GM12878 (cell line): Measurements from ENCODE around the gene SMARCC2. TPM values are rescaled to one million over a fixed set of nuclear protein-coding genes. Genes with fewer than 3 reads are reported as not detected.

Experiments
- ATAC-seq: fragments of 200-7000 bp; cut with Tn5 transposase; 3 replicates; pipeline ENCODE4 v1.9.1; 2020; ENCODE audit warnings: mild to moderate bottlenecking, moderate library complexity
- BruUV-seq: library from RNA; stranded (reverse); fragments of 400-500 nt; replicated peaks from 2 replicates; lab custom pipeline; 2021; lab: Mats Ljungman, UMichigan
- CTCF ChIA-PET: fragments of 300-600 bp; sonication (Branson Sonifier 250); formaldehyde crosslinking; extraction: SDS; loops from one replicate; lab custom pipeline; 2021; ENCODE audit warnings: inconsistent platforms; lab: Yijun Ruan, JAX
- POLR2A ChIA-PET: fragments of 350-600 bp; formaldehyde crosslinking; extraction: SDS; loops from one replicate; lab custom pipeline; 2021; ENCODE audit warnings: inconsistent platforms; lab: Charles Lee
- RAD21 ChIA-PET: fragments of 300-600 bp; sonication (Branson Sonifier 250); formaldehyde crosslinking; loops from one replicate; lab custom pipeline; 2023; ENCODE audit warnings: antibody characterized with exemption; ENCODE audit not compliant: unreplicated experiment; lab: Charles Lee
- SMC1A ChIA-PET: fragments of 300-600 bp; sonication (Branson Sonifier 250); formaldehyde crosslinking; loops from one replicate; lab custom pipeline; 2023; ENCODE audit not compliant: unreplicated experiment, uncharacterized antibody; lab: Charles Lee
- DNase-seq: peaks from one replicate; pipeline ENCODE4 v3.0.0-alpha.2; 2011; ENCODE audit warnings: low read depth, low spot score
- FAIRE-seq: peaks from 3 replicates; lab custom pipeline; 2011; peaks lifted over from hg19 to GRCh38; lab: Jason Lieb, UNC
- H2AFZ ChIP-seq: 2 replicates; pipeline ENCODE4 v1.6.0; 2011; ENCODE audit warnings: low read depth, low read length, control low read depth; ENCODE audit not compliant: control insufficient read depth
- H3K27ac ChIP-seq: 2 replicates; pipeline ENCODE4 v1.5.1; 2011; ENCODE audit warnings: control low read depth; ENCODE audit not compliant: control insufficient read depth, insufficient read depth
- H3K27me3 ChIP-seq, 2 experiments: replicated peaks in 1 of 2; 2 replicates each; pipeline versions ENCODE4 v1.6.0 to v1.6.1; 2011; ENCODE audit warnings: low read length in 1 of 2; ENCODE audit not compliant: control insufficient read depth in 2 of 2, insufficient read depth in 2 of 2
- H3K36me3 ChIP-seq, 2 experiments: 2 replicates each; pipeline ENCODE4 v1.5.1; 2011; ENCODE audit warnings: low read length in 1 of 2; ENCODE audit not compliant: control insufficient read depth in 2 of 2, insufficient read depth in 2 of 2
- H3K4me1 ChIP-seq: 2 replicates; pipeline ENCODE4 v1.6.1; 2011; ENCODE audit warnings: mild to moderate bottlenecking, low read length, moderate library complexity, mixed read lengths; ENCODE audit not compliant: control insufficient read depth, insufficient read depth
- H3K4me2 ChIP-seq: 2 replicates; pipeline ENCODE4 v1.6.0; 2011; ENCODE audit warnings: control low read depth; ENCODE audit not compliant: control insufficient read depth, insufficient read depth
- H3K4me3 ChIP-seq: fragments of 200-600 bp; sonication (generic); 2 replicates; pipeline ENCODE4 v1.5.1; 2016
- H3K79me2 ChIP-seq: 2 replicates; pipeline ENCODE4 v1.6.0; 2011; ENCODE audit warnings: low read length; ENCODE audit not compliant: control insufficient read depth, insufficient read depth
- H3K9ac ChIP-seq: 2 replicates; pipeline ENCODE4 v1.8.0; 2011; ENCODE audit warnings: low read length, control low read depth, mixed read lengths; ENCODE audit not compliant: control insufficient read depth, insufficient read depth
- H3K9me3 ChIP-seq: replicated peaks from 3 replicates; pipeline ENCODE4 v1.5.1; 2011; ENCODE audit warnings: mild to moderate bottlenecking, low read length; ENCODE audit not compliant: control insufficient read depth, insufficient read depth
- H4K20me1 ChIP-seq: 2 replicates; pipeline ENCODE4 v1.6.0; 2011; ENCODE audit not compliant: control insufficient read depth, insufficient read depth
- ATF7 ChIP-seq: fragments of 450-650 bp; IDR thresholded peaks from 2 replicates; pipeline ENCODE4 v1.6.1; 2016; ENCODE audit warnings: low read depth, mild to moderate bottlenecking
- CEBPZ ChIP-seq: fragments of 150-350 bp; IDR thresholded peaks from 2 replicates; pipeline ENCODE4 v1.6.1; 2016; ENCODE audit warnings: low read depth, low read length
- E2F8 ChIP-seq: fragments of 450-650 bp; IDR thresholded peaks from 2 replicates; pipeline ENCODE4 v1.6.1; 2018; ENCODE audit warnings: mild to moderate bottlenecking, low read depth, moderate library complexity; ENCODE audit not compliant: partially characterized antibody
- HCFC1 ChIP-seq: fragments of 150-350 bp; IDR thresholded peaks from 2 replicates; pipeline ENCODE4 v1.6.1; 2014; ENCODE audit warnings: low read length
- HDAC6 ChIP-seq: fragments of 200-600 bp; sonication (generic); IDR thresholded peaks from one replicate; pipeline ENCODE4 v1.8.0; 2017; ENCODE audit warnings: antibody characterized with exemption; ENCODE audit not compliant: unreplicated experiment
- IKZF2 ChIP-seq, 2 experiments: fragments of 450-650 bp; IDR thresholded peaks; 2 replicates each; pipeline ENCODE4 v1.6.1; 2017; ENCODE audit warnings: mild to moderate bottlenecking in 2 of 2, moderate library complexity in 2 of 2
- NRF1 ChIP-seq: conservative IDR thresholded peaks from 2 replicates; pipeline ENCODE4 v1.6.1; 2011; ENCODE audit warnings: mild to moderate bottlenecking, low read depth, low read length, improper control_type of control experiment
- SMAD5 ChIP-seq: IDR thresholded peaks from 2 replicates; pipeline ENCODE4 v1.6.1; 2016; ENCODE audit warnings: antibody characterized with exemption, low read depth
- SMARCA5 ChIP-seq: fragments of 450-650 bp; IDR thresholded peaks from 2 replicates; pipeline ENCODE4 v1.6.1; 2017; ENCODE audit warnings: mild to moderate bottlenecking
- STAT3 ChIP-seq: IDR thresholded peaks from 2 replicates; pipeline ENCODE4 v1.6.1; 2011; ENCODE audit warnings: low read depth, low read length, improper control_type of control experiment
- TCF3 ChIP-seq: IDR thresholded peaks from 2 replicates; pipeline ENCODE4 v1.6.1; 2012; ENCODE audit warnings: low read depth, mild to moderate bottlenecking, low read length, borderline replicate concordance; ENCODE audit not compliant: insufficient read depth
- ZZZ3 ChIP-seq: IDR thresholded peaks from 2 replicates; pipeline ENCODE4 v1.6.1; 2011; ENCODE audit warnings: low read depth; ENCODE audit not compliant: control insufficient read depth, insufficient read length
- WGBS: methylation state at CpG from one replicate; pipeline ENCODE4 v1.1.6; 2016; ENCODE audit warnings: low lambda C conversion rate; ENCODE audit not compliant: insufficient replicate concordance, insufficient coverage; ENCODE audit errors: missing lambda C conversion rate; 5-methylcytosine and 5-hydroxymethylcytosine counted together
- in situ Hi-C: fragments of 300-500 bp; cut with MboI; formaldehyde crosslinking; loops from 9 replicates; pipeline ENCODE4 v1.14.3; 2018; ENCODE audit warnings: mixed read lengths
- intact Hi-C: fragments of 100-400 bp; cut with micrococcal nuclease; formaldehyde crosslinking; loops from one replicate; pipeline ENCODE4 v1.14.2; 2022; ENCODE audit not compliant: unreplicated experiment
- polyA plus RNA-seq, 11 experiments: library from polyadenylated mRNA; depleted of rRNA in 4 of 11; unstranded in 6 of 11; stranded (reverse) in 5 of 11; fragments of >200 nt; fragmentation: Nextera tagmentation in 4 of 11; fragmentation: Illumina TruSeq in 1 of 11; extraction: Ambion mirVana in 4 of 11; extraction: Trizol in 1 of 11; gene quantifications; 1 replicate in 1 of 11; 2 replicates in 10 of 11; pipeline versions ENCODE4 v1.2.1 to v1.2.3, GENCODE V29; 2011 to 2016; ENCODE audit warnings: inconsistent platforms in 2 of 11, missing spikeins in 2 of 11, low read depth in 1 of 11
- total RNA-seq, 4 experiments: library from RNA; depleted of rRNA in 3 of 4; stranded (reverse); fragments of >200 nt in 3 of 4; fragmentation: Illumina TruSeq in 1 of 4; extraction: Trizol in 1 of 4; gene quantifications; 2 replicates each; pipeline versions ENCODE4 v1.2.1 to v1.2.3, GENCODE V29; 2013 to 2021

Gene SMARCC2
- total and polyA plus RNA-seq, 10 of the 15 experiments (the other 5 are each of a cell fraction or from before 2014, with no cell fraction given), result 13.6 to 71.2 (median 42.3) TPM

GRCh38 chr12:56141946-56142784, 47.1 kb downstream of the SMARCC2 start:
- TF ChIP-seq HDAC6 (no peak), TCF3 (no peak), NRF1 (no peak), IKZF2 (IDR thresholded peaks at IDR 0.05) (no peak), STAT3 (no peak), ATF7 (no peak), HCFC1 (no peak), CEBPZ (no peak), SMAD5 (no peak), SMARCA5 (no peak), ZZZ3 (no peak), E2F8 (no peak)
- H2AFZ ChIP-seq, result no peak overlapping the region
- CTCF ChIA-PET, result interaction anchor here (1.1 to 2.0 kb wide), 3 partner anchors 14 to 50 kb away, joined by 3 to 4 read pairs (median 3); partner anchors contain the start of genes ESYT1 and SMARCC2
- H3K4me2 ChIP-seq, result no peak overlapping the region
- no peak for DNase-seq
- FAIRE-seq, result no peak
- POLR2A ChIA-PET, result interaction anchor here (1.0 to 2.2 kb wide), 5 partner anchors 8 to 47 kb away, joined by 3 to 6 read pairs (median 4); partner anchors contain the start of genes ESYT1 and SMARCC2
- SMC1A ChIA-PET, result interaction anchor here (0.6 to 1.3 kb wide), 3 partner anchors 12 to 201 kb away, joined by 3 read pairs; no protein-coding TSS in a partner anchor
- in situ Hi-C loops, result no loop called here
- H4K20me1 ChIP-seq, result no peaks in the 10 kb centered on the region
- H3K36me3 ChIP-seq, result peaks cover 19 to 24% of the 10 kb centered on the region in 2 experiments
- H3K9ac ChIP-seq, result no peak overlapping the region
- H3K27ac ChIP-seq, result no peak overlapping the region
- no peak overlapping the region for H3K4me3 ChIP-seq
- H3K9me3 ChIP-seq, result no peaks in the 10 kb centered on the region
- 77% methylated on average over 19 of the region's 19 CpGs for WGBS
- H3K27me3 ChIP-seq, result no peaks in the 10 kb centered on the region
- ATAC-seq, result no peak
- H3K4me1 ChIP-seq, result no peaks in the 10 kb centered on the region
- intact Hi-C loops, result no loop called here
- RAD21 ChIA-PET, result no interaction called here
- H3K79me2 ChIP-seq, result no peaks in the 10 kb centered on the region
- BruUV-seq, result no TSS peak
